Measurements from ENCODE around the gene MT4.

- TF ChIP-seq CTCF (conservative IDR thresholded peaks at IDR 0.05; ENCODE audit: low read depth, low read length) (no peak), EZH2 (IDR thresholded peaks at IDR 0.05; ENCODE audit: low read length, unreplicated experiment) (no peak), EZH2phosphoT487 (IDR thresholded peaks at IDR 0.05; ENCODE audit: borderline replicate concordance, low read length) (no peak)
Observed at GRCh38 chr16:56554441-56554840, 10.4 kb upstream of the MT4 start.
